ENCODE measurements around the gene HS1BP3.

The HS1BP3 gene

GRCh38 chr2:20593072-20594034, 57.5 kb downstream of the HS1BP3 start:
- no peak overlapping the region for H3K4me3 Mint-ChIP-seq
- H3K36me3 Mint-ChIP-seq (ENCODE audit: low read depth) = no peaks in the 10 kb centered on the region
- peaks cover 30% of the 10 kb centered on the region for H3K4me1 Mint-ChIP-seq (ENCODE audit: low read depth)
- peak overlapping the region; percentile 1 for H3K27ac Mint-ChIP-seq
- no peaks in the 10 kb centered on the region for H3K27me3 Mint-ChIP-seq
- no peaks in the 10 kb centered on the region for H3K9me3 Mint-ChIP-seq

- no peak overlapping the region for H3K4me3 Mint-ChIP-seq
- H3K27me3 Mint-ChIP-seq = no peaks in the 10 kb centered on the region
- H3K36me3 Mint-ChIP-seq (ENCODE audit: low read depth) = no peaks in the 10 kb centered on the region
- H3K9me3 Mint-ChIP-seq = no peaks in the 10 kb centered on the region
- H3K4me1 Mint-ChIP-seq (ENCODE audit: low read depth) = peaks cover 30% of the 10 kb centered on the region
- no peak overlapping the region for H3K27ac Mint-ChIP-seq
Observed at GRCh38 chr2:20592106-20593071, 58.5 kb downstream of the HS1BP3 start.

- H3K27ac Mint-ChIP-seq = no peak overlapping the region
- H3K4me1 Mint-ChIP-seq (ENCODE audit: low read depth) = peaks cover 18% of the 10 kb centered on the region
- no peaks in the 10 kb centered on the region for H3K9me3 Mint-ChIP-seq
- no peaks in the 10 kb centered on the region for H3K36me3 Mint-ChIP-seq (ENCODE audit: low read depth)
- H3K4me3 Mint-ChIP-seq = no peak overlapping the region
- no peaks in the 10 kb centered on the region for H3K27me3 Mint-ChIP-seq
Observed at GRCh38 chr2:20590704-20591515, 60.0 kb downstream of the HS1BP3 start.

- Mint-ChIP-seq H3K4me3 (no peak overlapping the region), H3K9me3 (no peaks in the 10 kb centered on the region), H3K27me3 (no peaks in the 10 kb centered on the region), H3K4me1 (ENCODE audit: low read depth) (peaks cover 10% of the 10 kb centered on the region), H3K36me3 (ENCODE audit: low read depth) (no peaks in the 10 kb centered on the region), H3K27ac (no peak overlapping the region)
Observed at GRCh38 chr2:20589975-20590703, 60.8 kb downstream of the HS1BP3 start.

GRCh38 chr2:20588918-20589871, 61.7 kb downstream of the HS1BP3 start:
- H3K4me3 Mint-ChIP-seq = no peak overlapping the region
- H3K9me3 Mint-ChIP-seq = no peaks in the 10 kb centered on the region
- H3K27me3 Mint-ChIP-seq = no peaks in the 10 kb centered on the region
- H3K27ac Mint-ChIP-seq = no peak overlapping the region
- peaks cover 3% of the 10 kb centered on the region for H3K4me1 Mint-ChIP-seq (ENCODE audit: low read depth)
- no peaks in the 10 kb centered on the region for H3K36me3 Mint-ChIP-seq (ENCODE audit: low read depth)

GRCh38 chr2:20585710-20586594, 64.9 kb downstream of the HS1BP3 start:
- H3K36me3 Mint-ChIP-seq (ENCODE audit: low read depth) = no peaks in the 10 kb centered on the region
- H3K9me3 Mint-ChIP-seq = no peaks in the 10 kb centered on the region
- H3K4me1 Mint-ChIP-seq (ENCODE audit: low read depth) = no peaks in the 10 kb centered on the region
- H3K27ac Mint-ChIP-seq = no peak overlapping the region
- H3K27me3 Mint-ChIP-seq = no peaks in the 10 kb centered on the region
- H3K4me3 Mint-ChIP-seq = no peak overlapping the region

GRCh38 chr2:20585359-20585709, 65.6 kb downstream of the HS1BP3 start:
- Mint-ChIP-seq H3K4me1 (ENCODE audit: low read depth) (peaks cover 5% of the 10 kb centered on the region), H3K9me3 (no peaks in the 10 kb centered on the region)

GRCh38 chr2:20584399-20585358, 66.2 kb downstream of the HS1BP3 start:
- H3K27me3 Mint-ChIP-seq = no peaks in the 10 kb centered on the region
- no peak overlapping the region for H3K27ac Mint-ChIP-seq
- no peaks in the 10 kb centered on the region for H3K36me3 Mint-ChIP-seq (ENCODE audit: low read depth)
- no peaks in the 10 kb centered on the region for H3K9me3 Mint-ChIP-seq
- H3K4me1 Mint-ChIP-seq (ENCODE audit: low read depth) = peaks cover 10% of the 10 kb centered on the region
- H3K4me3 Mint-ChIP-seq = no peak overlapping the region

More at GRCh38 chr2:20585359-20585709, 65.6 kb downstream of the HS1BP3 start:
- Mint-ChIP-seq H3K27ac (no peak overlapping the region), H3K27me3 (no peaks in the 10 kb centered on the region), H3K4me3 (no peak overlapping the region), H3K36me3 (ENCODE audit: low read depth) (no peaks in the 10 kb centered on the region)

GRCh38 chr2:20584045-20584398, 66.9 kb downstream of the HS1BP3 start:
- Mint-ChIP-seq H3K9me3 (no peaks in the 10 kb centered on the region), H3K4me3 (no peak overlapping the region), H3K4me1 (ENCODE audit: low read depth) (peaks cover 11% of the 10 kb centered on the region), H3K36me3 (ENCODE audit: low read depth) (no peaks in the 10 kb centered on the region), H3K27ac (no peak overlapping the region), H3K27me3 (no peaks in the 10 kb centered on the region)

- Mint-ChIP-seq H3K4me3 (no peak overlapping the region), H3K4me1 (ENCODE audit: low read depth) (peaks cover 13% of the 10 kb centered on the region), H3K27me3 (no peaks in the 10 kb centered on the region), H3K9me3 (no peaks in the 10 kb centered on the region), H3K27ac (no peak overlapping the region), H3K36me3 (ENCODE audit: low read depth) (no peaks in the 10 kb centered on the region)
Observed at GRCh38 chr2:20583425-20583881, 67.4 kb downstream of the HS1BP3 start.

- no peaks in the 10 kb centered on the region for H3K36me3 Mint-ChIP-seq (ENCODE audit: low read depth)
- H3K9me3 Mint-ChIP-seq = no peaks in the 10 kb centered on the region
- no peaks in the 10 kb centered on the region for H3K27me3 Mint-ChIP-seq
- H3K4me3 Mint-ChIP-seq = no peak overlapping the region
- H3K27ac Mint-ChIP-seq = no peak overlapping the region
- peaks cover 16% of the 10 kb centered on the region for H3K4me1 Mint-ChIP-seq (ENCODE audit: low read depth)
Observed at GRCh38 chr2:20582600-20583221, 68.2 kb downstream of the HS1BP3 start.
